SIG-M5 treated with dmso at 0.1 percent for 504 hours (cell line): Measurements from ENCODE around the gene SERINC4.
"Not testable (repeated sequence)": the region's sequence is repeated elsewhere in the genome, so short reads cannot be mapped to it uniquely, and the experiment has no call there.

Experiments
- DNase-seq: peaks from one replicate; lab custom pipeline; 2025; ENCODE audit not compliant: unreplicated experiment; lab: John Stamatoyannopoulos, UW

SERINC4 gene

GRCh38 chr15:43799945-43800285 lies at the start of gene SERINC4:
Gene SERINC4 (minus strand): TSS chr15:43800220. CDS start chr15:43799986, 234 bp downstream.
- DNase-seq, result no peak

- DNase-seq, result no peak
Measured at GRCh38 chr15:43845421-43845820, 45.4 kb upstream of the SERINC4 start.

GRCh38 chr15:43832485-43832884 lies 32.5 kb upstream of the SERINC4 start:
- DNase-seq, result not testable (repeated sequence)

GRCh38 chr15:43831519-43832052 lies 31.6 kb upstream of the SERINC4 start:
- DNase-seq, result not testable (repeated sequence)

GRCh38 chr15:43830691-43831275 lies 30.8 kb upstream of the SERINC4 start:
- DNase-seq, result not testable (repeated sequence)

GRCh38 chr15:43829951-43830540 lies 30.0 kb upstream of the SERINC4 start:
- DNase-seq, result not testable (repeated sequence)

- DNase-seq, result peak; percentile 17
Measured at GRCh38 chr15:43828061-43828657, 28.1 kb upstream of the SERINC4 start.

GRCh38 chr15:43826508-43827341 lies 26.7 kb upstream of the SERINC4 start, which contains the start of gene WDR76:
Gene WDR76 (plus strand): TSS chr15:43827002. CDS start chr15:43827033, 31 bp downstream.
- DNase-seq, result peak; percentile 84

GRCh38 chr15:43826029-43826507 lies 26.0 kb upstream of the SERINC4 start:
- DNase-seq, result no peak

GRCh38 chr15:43825305-43825704 lies 25.3 kb upstream of the SERINC4 start:
- peak; percentile 16 for DNase-seq

GRCh38 chr15:43824302-43825246 lies 24.6 kb upstream of the SERINC4 start, which contains the start of gene MFAP1:
Gene MFAP1 (minus strand): TSS chr15:43824690. CDS start chr15:43824569, 121 bp downstream.
- peak; percentile 97 for DNase-seq

- DNase-seq, result no peak
Measured at GRCh38 chr15:43821505-43821904, 21.5 kb upstream of the SERINC4 start.

GRCh38 chr15:43815064-43815463 lies 15.0 kb upstream of the SERINC4 start:
- not testable (repeated sequence) for DNase-seq

- peak; percentile 49 for DNase-seq
Measured at GRCh38 chr15:43808960-43809678, 9.1 kb upstream of the SERINC4 start.

- no peak for DNase-seq
Measured at GRCh38 chr15:43808435-43808950, 8.5 kb upstream of the SERINC4 start.

- not testable (repeated sequence) for DNase-seq
Measured at GRCh38 chr15:43802676-43803075, 2.7 kb upstream of the SERINC4 start.

GRCh38 chr15:43800286-43801141 lies 494 bp upstream of the SERINC4 start, which contains the start of gene HYPK:
Gene HYPK (plus strand): TSS chr15:43800599. CDS start chr15:43800623, 24 bp downstream.
- DNase-seq, result peak; percentile 85
